GM18499 (cell line): ENCODE results near the gene DCAF4.

Experiments
- ATAC-seq: cut with Tn5 transposase; IDR thresholded peaks from one replicate; pipeline ENCODE4 v1.9.1; 2021; ENCODE audit warnings: moderate number of reproducible peaks; ENCODE audit not compliant: insufficient read depth, unreplicated experiment

Gene DCAF4

GRCh38 chr14:72894323-72894622, 32.0 kb upstream of the DCAF4 start:
- no peak for ATAC-seq

- ATAC-seq, result no peak
These were observed 31.5 kb upstream of the DCAF4 start for GRCh38 chr14:72894623-72895378.

- ATAC-seq, result no peak
These were observed 27.8 kb upstream of the DCAF4 start for GRCh38 chr14:72898448-72898847.

GRCh38 chr14:72901361-72901760, 24.9 kb upstream of the DCAF4 start:
- ATAC-seq, result no peak

- no peak for ATAC-seq
These were observed 23.3 kb upstream of the DCAF4 start for GRCh38 chr14:72902801-72903530.

- no peak for ATAC-seq
These were observed 22.5 kb upstream of the DCAF4 start for GRCh38 chr14:72903716-72904115.

- ATAC-seq, result no peak
These were observed 22.0 kb upstream of the DCAF4 start for GRCh38 chr14:72904218-72904617.

- ATAC-seq, result no peak
These were observed 21.3 kb upstream of the DCAF4 start for GRCh38 chr14:72904840-72905561.

- no peak for ATAC-seq
These were observed 19.9 kb upstream of the DCAF4 start for GRCh38 chr14:72906316-72906715.

- ATAC-seq, result no peak
These were observed 19.4 kb upstream of the DCAF4 start for GRCh38 chr14:72906879-72907278.

- no peak for ATAC-seq
These were observed 18.4 kb upstream of the DCAF4 start for GRCh38 chr14:72907886-72908285.

- ATAC-seq, result no peak
These were observed 17.1 kb upstream of the DCAF4 start for GRCh38 chr14:72909163-72909562.

- no peak for ATAC-seq
These were observed 12.5 kb upstream of the DCAF4 start for GRCh38 chr14:72913809-72914208.

- no peak for ATAC-seq
These were observed 10.1 kb upstream of the DCAF4 start for GRCh38 chr14:72916174-72916573.

GRCh38 chr14:72917094-72917802, 9.0 kb upstream of the DCAF4 start:
- no peak for ATAC-seq

- ATAC-seq, result no peak
These were observed 6.3 kb upstream of the DCAF4 start for GRCh38 chr14:72920008-72920407.

GRCh38 chr14:72921396-72921795, 4.9 kb upstream of the DCAF4 start:
- no peak for ATAC-seq

GRCh38 chr14:72924337-72924736, 1.9 kb upstream of the DCAF4 start:
- ATAC-seq, result no peak

- ATAC-seq, result no peak
These were observed 999 bp upstream of the DCAF4 start for GRCh38 chr14:72925171-72925759.

- no peak for ATAC-seq
These were observed 411 bp upstream of the DCAF4 start for GRCh38 chr14:72925815-72926291.
